ENCODE data around the gene ADCY6.
"Not testable (repeated sequence)": the region's sequence is repeated elsewhere in the genome, so short reads cannot be mapped to it uniquely, and the experiment has no call there.

ADCY6 gene

GRCh38 chr12:48750215-48750614 is 38.7 kb downstream of the ADCY6 start:
- DNase-seq: no peak

GRCh38 chr12:48744251-48745008 is 44.5 kb downstream of the ADCY6 start:
- DNase-seq: peak in 1 of 3 experiments; percentile 12

- DNase-seq: no peak
Measured at GRCh38 chr12:48739618-48740269, 49.1 kb downstream of the ADCY6 start.

- no peak for DNase-seq
Measured at GRCh38 chr12:48736456-48736855, 52.4 kb downstream of the ADCY6 start.

GRCh38 chr12:48728807-48729206 is 60.1 kb downstream of the ADCY6 start:
- no peak for DNase-seq

- not testable (repeated sequence) for DNase-seq
Measured at GRCh38 chr12:48720737-48721136, 68.2 kb downstream of the ADCY6 start.

- not testable (repeated sequence) for DNase-seq
Measured at GRCh38 chr12:48720171-48720570, 68.7 kb downstream of the ADCY6 start.

GRCh38 chr12:48719002-48719401 is 69.9 kb downstream of the ADCY6 start:
- not testable (repeated sequence) for DNase-seq

GRCh38 chr12:48717252-48717695 is 71.6 kb downstream of the ADCY6 start:
- peak in 1 of 3 experiments; percentile 79 for DNase-seq

- peak; percentile 99 to 100 (median 100) for DNase-seq
Measured at GRCh38 chr12:48716493-48717251, 72.2 kb downstream of the ADCY6 start, which contains the start of gene CCNT1. Gene CCNT1, minus strand, starts transcription at chr12:48716707. Its CDS starts 32 bp downstream, at chr12:48716675.

All from NCI-H1417 (cell line).